ENCODE data around the gene IFFO2. TPM values are rescaled to one million over a fixed set of nuclear protein-coding genes. Genes with fewer than 3 reads are reported as not detected.

IFFO2 gene
- total RNA-seq, 5 donors from 2014 or later (not counting 1 experiment from before 2014, with no cell fraction given) = 36.0 to 76.2 (median 37.7) TPM

DNA sequence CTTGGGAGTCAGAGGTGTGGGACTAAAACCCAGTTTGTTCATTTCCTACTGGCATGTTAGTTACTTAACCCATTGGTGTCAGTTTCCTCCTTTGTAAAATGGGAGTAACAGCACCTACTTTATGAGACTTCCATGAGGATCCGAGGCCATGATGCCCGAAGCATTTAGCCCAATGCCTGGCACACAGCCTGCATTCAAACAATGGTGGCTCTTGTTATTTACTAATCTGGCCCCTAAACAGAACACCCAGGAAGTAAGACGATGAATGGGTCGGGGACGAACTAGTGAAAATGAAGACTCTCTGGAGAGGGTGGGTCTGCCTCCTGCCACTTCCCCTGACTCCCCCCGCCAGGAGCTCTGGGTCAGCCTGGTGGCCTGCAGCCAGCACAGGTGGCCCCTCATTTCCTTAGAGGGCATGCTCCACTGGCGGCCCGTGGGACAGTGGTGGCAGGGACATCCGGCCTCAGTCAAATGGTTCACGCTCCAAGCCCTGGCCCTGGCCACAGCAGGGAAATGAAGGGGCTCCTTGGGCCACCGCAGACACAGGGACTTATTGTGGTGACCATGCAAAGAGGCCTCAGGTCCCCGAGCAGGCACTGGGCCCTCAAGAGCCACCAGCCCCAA lies 87.6 kb downstream of the IFFO2 start:
- Histone ChIP-seq H3K36me3 (ENCODE audit: control insufficient read depth in 2 of 2, extremely low read depth in 1 of 2, insufficient read depth in 1 of 2, low read length in 1 of 2) (peaks cover 0 to 7% of the 10 kb centered on the region in 2 donors), H3K27me3 (replicated peaks in 1 of 2; ENCODE audit: control insufficient read depth in 2 of 2, extremely low read depth in 1 of 2, insufficient read depth in 2 of 2, low read length in 1 of 2) (peaks cover 0 to 22% of the 10 kb centered on the region in 2 experiments), H3K4me1 (ENCODE audit: control insufficient read depth in 1 of 2, extremely low read depth in 1 of 2, insufficient read depth in 2 of 2, low read length in 2 of 2) (no peaks in the 10 kb centered on the region), H3K4me3 (ENCODE audit: control insufficient read depth in 1 of 2, extremely low read depth in 1 of 2, low read length in 1 of 2) (no peak overlapping the region), H3K9me3 (no peaks in the 10 kb centered on the region), H3K27ac (ENCODE audit: low read length) (no peak overlapping the region)
- Mint-ChIP-seq H3K4me3 (no peak overlapping the region), H3K36me3 (no peaks in the 10 kb centered on the region), H3K27ac (no peak overlapping the region), H3K27me3 (peaks cover 7 to 14% of the 10 kb centered on the region in 2 donors), H3K4me1 (no peaks in the 10 kb centered on the region), H3K9me3 (no peaks in the 10 kb centered on the region)
- CTCF ChIA-PET = no interaction called here
- ATAC-seq (replicated peaks in 1 of 4) (no peak), DNase-seq (no peak)
- POLR2A ChIA-PET = no interaction called here
- 78% methylated on average over 8 of the region's 12 CpGs for WGBS (ENCODE audit: insufficient coverage)

GRCh38 chr1:18868354-18868753 lies 88.1 kb downstream of the IFFO2 start:
- H3K9me3 Mint-ChIP-seq = no peaks in the 10 kb centered on the region
- no peaks in the 10 kb centered on the region for H3K4me1 Mint-ChIP-seq
- 70% methylated on average over 4 of the region's 5 CpGs for WGBS (ENCODE audit: insufficient coverage)
- ChIA-PET CTCF (no interaction called here), POLR2A (no interaction called here)
- peaks cover 7 to 14% of the 10 kb centered on the region in 2 donors for H3K27me3 Mint-ChIP-seq
- no peak overlapping the region for H3K4me3 Mint-ChIP-seq
- Histone ChIP-seq H3K36me3 (ENCODE audit: control insufficient read depth in 2 of 2, extremely low read depth in 1 of 2, insufficient read depth in 1 of 2, low read length in 1 of 2) (peaks cover 0 to 7% of the 10 kb centered on the region in 2 donors), H3K27me3 (replicated peaks in 1 of 2; ENCODE audit: control insufficient read depth in 2 of 2, extremely low read depth in 1 of 2, insufficient read depth in 2 of 2, low read length in 1 of 2) (peaks cover 0 to 22% of the 10 kb centered on the region in 2 experiments), H3K4me3 (ENCODE audit: control insufficient read depth in 1 of 2, extremely low read depth in 1 of 2, low read length in 1 of 2) (no peak overlapping the region), H3K4me1 (ENCODE audit: control insufficient read depth in 1 of 2, extremely low read depth in 1 of 2, insufficient read depth in 2 of 2, low read length in 2 of 2) (no peaks in the 10 kb centered on the region), H3K27ac (ENCODE audit: low read length) (no peak overlapping the region), H3K9me3 (no peaks in the 10 kb centered on the region)
- DNase-seq (no peak), ATAC-seq (replicated peaks in 1 of 4) (no peak)
- no peaks in the 10 kb centered on the region for H3K36me3 Mint-ChIP-seq
- no peak overlapping the region for H3K27ac Mint-ChIP-seq

- no peaks in the 10 kb centered on the region for H3K36me3 Mint-ChIP-seq
- no CpG with 5 or more reads among the region's 3 CpGs for WGBS (ENCODE audit: insufficient coverage)
- POLR2A ChIA-PET = no interaction called here
These were observed 89.6 kb downstream of the IFFO2 start for GRCh38 chr1:18866846-18867245.

DNA sequence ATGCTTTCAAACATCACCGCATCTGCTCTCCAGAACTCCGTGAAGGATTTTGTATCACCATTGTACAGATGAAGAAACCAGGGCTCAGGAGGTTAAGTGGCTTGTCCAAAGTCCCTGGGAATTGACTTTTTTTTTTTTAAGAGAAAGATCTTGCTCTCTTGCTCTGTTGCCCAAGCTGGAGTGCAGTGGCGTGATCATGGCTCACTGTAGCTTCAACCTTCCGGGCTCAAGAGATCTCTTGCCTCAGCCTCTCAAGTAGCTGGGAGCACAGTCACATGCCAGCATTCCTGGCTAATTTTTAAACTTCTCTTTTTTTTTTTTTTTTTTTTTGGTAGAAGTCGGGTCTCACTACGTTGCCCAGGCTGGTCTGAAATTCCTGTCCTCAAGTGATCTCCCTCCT lies 90.2 kb downstream of the IFFO2 start:
- DNase-seq (no peak), ATAC-seq (replicated peaks in 1 of 4) (no peak)
- peaks cover 0 to 26% of the 10 kb centered on the region in 2 experiments for H3K27me3 ChIP-seq (replicated peaks in 1 of 2; ENCODE audit: control insufficient read depth in 2 of 2, extremely low read depth in 1 of 2, insufficient read depth in 2 of 2, low read length in 1 of 2)
- POLR2A ChIA-PET = no interaction called here
- H3K4me3 ChIP-seq (ENCODE audit: control insufficient read depth in 1 of 2, extremely low read depth in 1 of 2, low read length in 1 of 2) = no peak overlapping the region
- CTCF ChIA-PET = interaction anchor here in 1 of 2 donors (1.3 kb wide), 1 partner anchor 9 kb away, joined by 5 read pairs; no protein-coding TSS in a partner anchor
- no peaks in the 10 kb centered on the region for H3K9me3 ChIP-seq
- Mint-ChIP-seq H3K27me3 (peaks cover 7 to 14% of the 10 kb centered on the region in 2 donors), H3K9me3 (no peaks in the 10 kb centered on the region), H3K4me1 (no peaks in the 10 kb centered on the region), H3K4me3 (no peak overlapping the region), H3K27ac (no peak overlapping the region), H3K36me3 (no peaks in the 10 kb centered on the region)
- no peaks in the 10 kb centered on the region for H3K4me1 ChIP-seq (ENCODE audit: control insufficient read depth in 1 of 2, extremely low read depth in 1 of 2, insufficient read depth in 2 of 2, low read length in 2 of 2)
- 87% methylated on average over 3 of the region's 6 CpGs for WGBS (ENCODE audit: insufficient coverage)
- H3K27ac ChIP-seq (ENCODE audit: low read length) = no peak overlapping the region
- no peaks in the 10 kb centered on the region for H3K36me3 ChIP-seq (ENCODE audit: control insufficient read depth in 2 of 2, extremely low read depth in 1 of 2, insufficient read depth in 1 of 2, low read length in 1 of 2)

More at GRCh38 chr1:18866846-18867245, 89.6 kb downstream of the IFFO2 start:
- no peak overlapping the region for H3K4me3 Mint-ChIP-seq
- Histone ChIP-seq H3K27me3 (replicated peaks in 1 of 2; ENCODE audit: control insufficient read depth in 2 of 2, extremely low read depth in 1 of 2, insufficient read depth in 2 of 2, low read length in 1 of 2) (peaks cover 0 to 26% of the 10 kb centered on the region in 2 experiments), H3K36me3 (ENCODE audit: control insufficient read depth in 2 of 2, extremely low read depth in 1 of 2, insufficient read depth in 1 of 2, low read length in 1 of 2) (no peaks in the 10 kb centered on the region), H3K9me3 (no peaks in the 10 kb centered on the region), H3K4me1 (ENCODE audit: control insufficient read depth in 1 of 2, extremely low read depth in 1 of 2, insufficient read depth in 2 of 2, low read length in 2 of 2) (no peaks in the 10 kb centered on the region), H3K27ac (ENCODE audit: low read length) (no peak overlapping the region), H3K4me3 (ENCODE audit: control insufficient read depth in 1 of 2, extremely low read depth in 1 of 2, low read length in 1 of 2) (no peak overlapping the region)
- DNase-seq (no peak), ATAC-seq (replicated peaks in 1 of 4) (no peak)
- peaks cover 7 to 14% of the 10 kb centered on the region in 2 donors for H3K27me3 Mint-ChIP-seq
- H3K27ac Mint-ChIP-seq = no peak overlapping the region
- CTCF ChIA-PET = no interaction called here
- no peaks in the 10 kb centered on the region for H3K9me3 Mint-ChIP-seq
- no peaks in the 10 kb centered on the region for H3K4me1 Mint-ChIP-seq

DNA sequence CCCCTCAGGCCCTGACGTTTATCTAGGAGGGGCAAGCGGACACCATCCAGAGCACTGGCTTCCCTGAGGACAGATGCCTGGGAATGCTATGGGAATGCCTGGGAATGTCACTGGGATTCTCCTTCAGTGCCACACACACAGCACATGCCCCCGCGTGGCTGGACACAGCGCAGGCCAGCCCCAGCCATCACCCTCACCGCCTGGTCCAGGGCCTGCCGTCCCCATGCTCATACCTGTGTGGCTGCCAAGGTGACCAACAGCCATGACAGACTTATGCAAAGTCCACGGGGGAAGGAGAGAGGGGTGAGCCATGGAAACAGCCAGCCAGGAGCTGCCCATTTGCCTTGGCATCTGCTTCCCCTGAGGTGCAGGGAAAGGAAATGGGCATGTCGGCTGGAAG lies 91.3 kb downstream of the IFFO2 start:
- Histone ChIP-seq H3K4me1 (ENCODE audit: control insufficient read depth in 1 of 2, extremely low read depth in 1 of 2, insufficient read depth in 2 of 2, low read length in 2 of 2) (no peaks in the 10 kb centered on the region), H3K27ac (ENCODE audit: low read length) (no peak overlapping the region), H3K9me3 (no peaks in the 10 kb centered on the region), H3K36me3 (ENCODE audit: control insufficient read depth in 2 of 2, extremely low read depth in 1 of 2, insufficient read depth in 1 of 2, low read length in 1 of 2) (no peaks in the 10 kb centered on the region), H3K27me3 (replicated peaks in 1 of 2; ENCODE audit: control insufficient read depth in 2 of 2, extremely low read depth in 1 of 2, insufficient read depth in 2 of 2, low read length in 1 of 2) (peaks cover 0 to 26% of the 10 kb centered on the region in 2 experiments), H3K4me3 (ENCODE audit: control insufficient read depth in 1 of 2, extremely low read depth in 1 of 2, low read length in 1 of 2) (no peak overlapping the region)
- ChIA-PET POLR2A (no interaction called here), CTCF (interaction anchor here in 1 of 2 donors (1.3 kb wide), 1 partner anchor 10 kb away, joined by 5 read pairs; no protein-coding TSS in a partner anchor)
- no peak for DNase-seq
- H3K4me3 Mint-ChIP-seq = no peak overlapping the region
- ATAC-seq (replicated peaks in 1 of 4) = no peak
- no peak overlapping the region for H3K27ac Mint-ChIP-seq
- no peaks in the 10 kb centered on the region for H3K4me1 Mint-ChIP-seq
- peaks cover 7 to 14% of the 10 kb centered on the region in 2 donors for H3K27me3 Mint-ChIP-seq
- H3K36me3 Mint-ChIP-seq = no peaks in the 10 kb centered on the region
- H3K9me3 Mint-ChIP-seq = no peaks in the 10 kb centered on the region
- 57% methylated on average over 5 of the region's 9 CpGs for WGBS (ENCODE audit: insufficient coverage)

DNA sequence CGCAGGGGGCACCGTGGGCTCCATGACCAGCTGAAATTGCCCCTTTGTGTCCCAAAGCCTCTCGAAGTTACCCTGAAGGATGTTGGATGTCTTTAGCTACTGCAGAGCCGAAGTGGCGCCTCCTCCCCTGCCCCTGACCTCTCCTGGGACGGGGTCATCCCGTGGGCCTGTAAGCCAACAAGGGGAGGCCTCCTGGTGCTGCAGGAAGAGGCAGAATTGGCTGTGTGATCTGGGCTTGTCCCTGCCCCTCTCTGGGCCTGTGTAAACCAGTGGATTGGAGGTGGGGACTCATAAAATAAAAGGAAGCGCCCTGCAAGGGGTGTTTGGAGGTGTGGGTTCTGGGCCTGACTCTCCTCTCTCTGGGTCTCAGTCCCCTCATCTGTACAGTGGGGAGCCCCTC lies 94.9 kb downstream of the IFFO2 start:
- 76% methylated on average over 7 of the region's 8 CpGs for WGBS (ENCODE audit: insufficient coverage)
- H3K27ac Mint-ChIP-seq = no peak overlapping the region
- no peak overlapping the region for H3K4me3 Mint-ChIP-seq
- H3K27me3 ChIP-seq (replicated peaks in 1 of 2; ENCODE audit: control insufficient read depth in 2 of 2, extremely low read depth in 1 of 2, insufficient read depth in 2 of 2, low read length in 1 of 2) = peaks cover 0 to 21% of the 10 kb centered on the region in 2 experiments
- no peaks in the 10 kb centered on the region for H3K4me1 ChIP-seq (ENCODE audit: control insufficient read depth in 1 of 2, extremely low read depth in 1 of 2, insufficient read depth in 2 of 2, low read length in 2 of 2)
- no peaks in the 10 kb centered on the region for H3K4me1 Mint-ChIP-seq
- DNase-seq = no peak
- no peaks in the 10 kb centered on the region for H3K9me3 ChIP-seq
- ChIA-PET POLR2A (no interaction called here), CTCF (no interaction called here)
- H3K9me3 Mint-ChIP-seq = no peaks in the 10 kb centered on the region
- no peaks in the 10 kb centered on the region for H3K36me3 Mint-ChIP-seq
- no peak overlapping the region for H3K27ac ChIP-seq (ENCODE audit: low read length)
- H3K27me3 Mint-ChIP-seq = peaks cover 2 to 7% of the 10 kb centered on the region in 2 donors
- H3K4me3 ChIP-seq (ENCODE audit: control insufficient read depth in 1 of 2, extremely low read depth in 1 of 2, low read length in 1 of 2) = no peak overlapping the region
- no peak for ATAC-seq (replicated peaks in 1 of 4)
- no peaks in the 10 kb centered on the region for H3K36me3 ChIP-seq (ENCODE audit: control insufficient read depth in 2 of 2, extremely low read depth in 1 of 2, insufficient read depth in 1 of 2, low read length in 1 of 2)
